Cardiac fibroblast (primary cell): ENCODE data around the gene ITGB2.

Experiments used
- DNase-seq, 2 donors: peaks; one replicate each; pipeline versions ENCODE4 v3.0.0 to v3.0.0-alpha.2; 2010; ENCODE audit warnings: low read depth in 2 of 2
- H3K4me3 ChIP-seq, 2 donors: replicated peaks in 1 of 2; 1 replicate in 1 of 2; 2 replicates in 1 of 2; pipeline ENCODE4 v1.5.1; 2011; ENCODE audit warnings: low read depth in 2 of 2, low read length in 2 of 2, mild to moderate bottlenecking in 2 of 2, moderate library complexity in 1 of 2
- CTCF ChIP-seq: IDR thresholded peaks from one replicate; pipeline ENCODE4 v1.5.1; 2011; ENCODE audit warnings: low read depth, mild to moderate bottlenecking, low read length, inconsistent platforms

ITGB2 gene

GRCh38 chr21:44907966-44908895 lies 12.5 kb downstream of the ITGB2 start:
- H3K4me3 ChIP-seq, result no peak overlapping the region
- no peak for TF ChIP-seq CTCF
- DNase-seq, result peak; percentile 41 to 51

GRCh38 chr21:44907225-44907965 lies 13.3 kb downstream of the ITGB2 start:
- no peak for DNase-seq
- no peak overlapping the region for H3K4me3 ChIP-seq
- TF ChIP-seq CTCF, result peak; percentile 10

- no peak for TF ChIP-seq CTCF
- no peak for DNase-seq
Measured at GRCh38 chr21:44905728-44906090, 15.0 kb downstream of the ITGB2 start.

GRCh38 chr21:44905016-44905727 lies 15.5 kb downstream of the ITGB2 start:
- no peak for DNase-seq
- no peak overlapping the region for H3K4me3 ChIP-seq
- TF ChIP-seq CTCF, result no peak

More at GRCh38 chr21:44905728-44906090, 15.0 kb downstream of the ITGB2 start:
- no peak overlapping the region for H3K4me3 ChIP-seq

GRCh38 chr21:44904141-44904923 lies 16.4 kb downstream of the ITGB2 start:
- H3K4me3 ChIP-seq, result no peak overlapping the region
- TF ChIP-seq CTCF, result no peak
- DNase-seq, result no peak

GRCh38 chr21:44903689-44904088 lies 17.0 kb downstream of the ITGB2 start:
- DNase-seq, result no peak
- no peak for TF ChIP-seq CTCF
- H3K4me3 ChIP-seq, result no peak overlapping the region
